SU-DHL-6 (cell line): ENCODE measurements around the gene KMT5C.

Source experiments
- EZH2phosphoT487 ChIP-seq: fragments of 200-600 bp; sonication (generic), shearing (Covaris generic); conservative IDR thresholded peaks from 2 replicates; pipeline ENCODE4 v1.6.1; 2018; ENCODE audit warnings: mild to moderate bottlenecking, antibody characterized with exemption, low read length, moderate library complexity, mixed read lengths
- TF ChIP-seq, protein P1 (sequence below): fragments of 200-600 bp; sonication (generic); IDR thresholded peaks from one replicate; pipeline ENCODE4 v1.5.1; 2017; ENCODE audit warnings: antibody characterized with exemption, mild to moderate bottlenecking, low read length, moderate library complexity; ENCODE audit not compliant: insufficient read depth, poor library complexity, severe bottlenecking

DNA sequence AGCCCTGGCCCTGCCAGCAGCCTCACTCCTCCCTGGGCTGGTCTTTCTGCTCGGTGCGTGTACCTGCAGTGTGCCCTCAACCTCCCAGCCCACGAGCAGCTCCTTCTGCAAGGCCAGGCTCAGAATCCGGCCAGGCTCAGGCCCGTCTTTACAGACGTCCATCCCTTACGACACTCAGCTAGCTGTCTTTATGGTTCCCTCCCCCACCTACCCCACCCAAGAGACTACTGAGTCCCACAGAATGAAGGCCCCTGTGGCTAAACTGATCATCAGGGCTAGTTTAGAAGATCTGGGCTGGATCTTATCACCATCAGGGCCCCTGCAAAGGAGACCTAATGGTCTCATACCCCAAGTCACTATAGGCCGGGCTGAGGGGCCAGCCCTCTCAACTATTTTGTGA is 25.3 kb upstream of the KMT5C start:
- TF ChIP-seq, protein P1, sequence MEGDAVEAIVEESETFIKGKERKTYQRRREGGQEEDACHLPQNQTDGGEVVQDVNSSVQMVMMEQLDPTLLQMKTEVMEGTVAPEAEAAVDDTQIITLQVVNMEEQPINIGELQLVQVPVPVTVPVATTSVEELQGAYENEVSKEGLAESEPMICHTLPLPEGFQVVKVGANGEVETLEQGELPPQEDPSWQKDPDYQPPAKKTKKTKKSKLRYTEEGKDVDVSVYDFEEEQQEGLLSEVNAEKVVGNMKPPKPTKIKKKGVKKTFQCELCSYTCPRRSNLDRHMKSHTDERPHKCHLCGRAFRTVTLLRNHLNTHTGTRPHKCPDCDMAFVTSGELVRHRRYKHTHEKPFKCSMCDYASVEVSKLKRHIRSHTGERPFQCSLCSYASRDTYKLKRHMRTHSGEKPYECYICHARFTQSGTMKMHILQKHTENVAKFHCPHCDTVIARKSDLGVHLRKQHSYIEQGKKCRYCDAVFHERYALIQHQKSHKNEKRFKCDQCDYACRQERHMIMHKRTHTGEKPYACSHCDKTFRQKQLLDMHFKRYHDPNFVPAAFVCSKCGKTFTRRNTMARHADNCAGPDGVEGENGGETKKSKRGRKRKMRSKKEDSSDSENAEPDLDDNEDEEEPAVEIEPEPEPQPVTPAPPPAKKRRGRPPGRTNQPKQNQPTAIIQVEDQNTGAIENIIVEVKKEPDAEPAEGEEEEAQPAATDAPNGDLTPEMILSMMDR = no peak
- TF ChIP-seq EZH2phosphoT487 = no peak
